Prostate gland (tissue), 2 donors: Measurements from ENCODE around the gene HMGCS2. TPM values are rescaled to one million over a fixed set of nuclear protein-coding genes. Genes with fewer than 3 reads are reported as not detected.

ENCODE experiments used
- DNase-seq: peaks from one replicate; pipeline ENCODE4 v3.0.0-alpha.2; 2019; ENCODE audit warnings: low spot score
- H3K27ac ChIP-seq, 2 donors: fragments of 200-600 bp; sonication (generic); 2 replicates each; pipeline ENCODE4 v1.5.1; 2017 to 2019
- H3K27me3 ChIP-seq: fragments of 200-600 bp; sonication (generic); replicated peaks from 2 replicates; pipeline ENCODE4 v1.5.1; 2019; ENCODE audit not compliant: insufficient read depth
- H3K36me3 ChIP-seq, 2 donors: fragments of 200-600 bp; sonication (generic); 1 replicate in 1 of 2; 2 replicates in 1 of 2; pipeline versions ENCODE4 v1.5.1 to v1.8.1; 2017 to 2019
- H3K4me1 ChIP-seq: fragments of 200-600 bp; sonication (generic); replicated peaks from 2 replicates; pipeline ENCODE4 v1.5.1; 2019
- H3K4me3 ChIP-seq, 2 donors: fragments of 200-600 bp; sonication (generic); 2 replicates each; pipeline ENCODE4 v1.5.1; 2017 to 2019
- H3K9me3 ChIP-seq: fragments of 200-600 bp; sonication (generic); 2 replicates; pipeline ENCODE4 v1.5.1; 2017
- POLR2A ChIP-seq: fragments of 450-650 bp; IDR thresholded peaks from one replicate; pipeline ENCODE4 v1.6.1; 2016; ENCODE audit warnings: antibody characterized with exemption, mild to moderate bottlenecking
- POLR2AphosphoS5 ChIP-seq: sonication (generic); formaldehyde crosslinking; IDR thresholded peaks from one replicate; pipeline ENCODE4 v1.6.1; 2017; ENCODE audit warnings: antibody characterized with exemption
- WGBS: methylation state at CpG from one replicate; pipeline ENCODE4 v1.1.5; 2018; 5-methylcytosine and 5-hydroxymethylcytosine counted together
- intact Hi-C: fragments of 100-400 bp; cut with DNase I; formaldehyde crosslinking; loops from one replicate; pipeline ENCODE4 v1.14.2; 2022
- total RNA-seq, 2 donors: library from RNA; depleted of rRNA; stranded (reverse); fragments of >200 nt; gene quantifications; one replicate each; pipeline ENCODE4 v1.1.0, GENCODE V29; 2016
- TF ChIP-seq, protein P1 (sequence below), 4 experiments: fragments of 200-600 bp in 2 of 4; fragments of 450-650 bp in 2 of 4; sonication (generic) in 2 of 4; IDR thresholded peaks; 1 replicate in 3 of 4; 2 replicates in 1 of 4; pipeline ENCODE4 v1.5.1; 2016 to 2019; ENCODE audit warnings: antibody characterized with exemption in 4 of 4, mild to moderate bottlenecking in 2 of 4, moderate library complexity in 2 of 4

HMGCS2 gene
- total RNA-seq, 2 donors from 2014 or later = 4.6 to 21.5 TPM

DNA sequence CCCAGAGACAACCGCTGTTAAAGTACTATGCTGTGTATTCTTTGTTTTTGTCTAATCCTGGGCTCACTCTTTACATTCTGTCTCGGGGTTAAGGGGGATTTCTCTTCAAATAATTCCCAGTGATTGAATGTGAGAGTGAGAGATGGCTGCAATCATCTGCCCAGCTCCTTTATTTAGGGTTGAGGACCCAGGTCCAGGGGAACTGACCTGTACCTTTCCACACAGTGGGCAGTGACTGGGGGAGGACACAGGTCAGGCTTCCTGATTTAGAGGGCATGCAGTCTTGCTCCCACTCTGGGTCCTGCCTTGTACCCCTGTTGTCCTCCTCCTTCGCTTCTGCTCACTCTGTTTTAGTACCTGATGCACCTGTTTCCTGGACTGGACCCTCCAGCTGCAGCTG, 35.0 kb downstream of the HMGCS2 start:
- H3K4me1 ChIP-seq = no peaks in the 10 kb centered on the region
- intact Hi-C loops = no loop called here
- DNase-seq = no peak
- no peak overlapping the region for H3K4me3 ChIP-seq
- H3K27me3 ChIP-seq = no peaks in the 10 kb centered on the region
- WGBS = 95% methylated on average over 3 of the region's 3 CpGs
- H3K27ac ChIP-seq = no peak overlapping the region
- no peaks in the 10 kb centered on the region for H3K9me3 ChIP-seq
- no peaks in the 10 kb centered on the region for H3K36me3 ChIP-seq
- TF ChIP-seq POLR2AphosphoS5 = no peak
- TF ChIP-seq POLR2A = no peak
- TF ChIP-seq, protein P1, sequence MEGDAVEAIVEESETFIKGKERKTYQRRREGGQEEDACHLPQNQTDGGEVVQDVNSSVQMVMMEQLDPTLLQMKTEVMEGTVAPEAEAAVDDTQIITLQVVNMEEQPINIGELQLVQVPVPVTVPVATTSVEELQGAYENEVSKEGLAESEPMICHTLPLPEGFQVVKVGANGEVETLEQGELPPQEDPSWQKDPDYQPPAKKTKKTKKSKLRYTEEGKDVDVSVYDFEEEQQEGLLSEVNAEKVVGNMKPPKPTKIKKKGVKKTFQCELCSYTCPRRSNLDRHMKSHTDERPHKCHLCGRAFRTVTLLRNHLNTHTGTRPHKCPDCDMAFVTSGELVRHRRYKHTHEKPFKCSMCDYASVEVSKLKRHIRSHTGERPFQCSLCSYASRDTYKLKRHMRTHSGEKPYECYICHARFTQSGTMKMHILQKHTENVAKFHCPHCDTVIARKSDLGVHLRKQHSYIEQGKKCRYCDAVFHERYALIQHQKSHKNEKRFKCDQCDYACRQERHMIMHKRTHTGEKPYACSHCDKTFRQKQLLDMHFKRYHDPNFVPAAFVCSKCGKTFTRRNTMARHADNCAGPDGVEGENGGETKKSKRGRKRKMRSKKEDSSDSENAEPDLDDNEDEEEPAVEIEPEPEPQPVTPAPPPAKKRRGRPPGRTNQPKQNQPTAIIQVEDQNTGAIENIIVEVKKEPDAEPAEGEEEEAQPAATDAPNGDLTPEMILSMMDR (IDR thresholded peaks at IDR 0.05) = no peak

DNA sequence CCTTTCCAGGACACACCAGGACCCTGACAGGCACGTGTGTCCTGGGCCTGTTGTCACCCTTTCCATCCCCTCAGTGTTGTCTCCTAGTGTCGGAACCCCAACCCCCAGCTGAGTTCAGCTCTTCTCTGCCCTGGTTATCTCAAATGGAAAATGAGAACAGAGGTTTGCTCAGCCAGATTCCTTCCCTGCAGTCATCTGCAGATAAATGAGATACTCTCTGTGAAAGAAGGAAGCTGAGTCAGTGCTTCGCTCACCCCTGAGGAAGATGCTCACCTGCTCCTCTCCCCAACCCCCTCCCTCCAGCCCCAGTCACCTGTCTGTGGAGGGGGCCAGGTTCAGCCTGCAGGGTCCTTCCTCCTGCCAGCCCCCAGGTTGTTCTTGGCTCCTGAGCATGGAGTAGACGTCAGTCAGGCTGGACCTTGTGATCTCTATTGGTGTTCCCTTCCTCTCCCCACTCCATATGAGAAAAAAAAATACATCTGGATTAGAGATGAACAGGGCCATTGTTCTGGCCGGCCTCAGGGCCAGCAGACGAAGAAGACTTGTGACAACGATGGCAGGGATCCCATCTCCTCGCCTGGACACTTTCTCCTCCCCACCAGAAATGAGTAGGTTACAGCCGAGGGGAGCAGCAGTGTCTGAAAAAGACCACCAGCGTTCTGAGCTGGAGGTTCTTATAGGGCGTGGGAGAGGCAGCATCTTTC, 36.1 kb downstream of the HMGCS2 start:
- DNase-seq = no peak
- intact Hi-C loops = no loop called here
- H3K9me3 ChIP-seq = no peaks in the 10 kb centered on the region
- H3K4me3 ChIP-seq = no peak overlapping the region
- no peaks in the 10 kb centered on the region for H3K36me3 ChIP-seq
- H3K27me3 ChIP-seq = no peaks in the 10 kb centered on the region
- no peak overlapping the region for H3K27ac ChIP-seq
- no peak for TF ChIP-seq POLR2A
- TF ChIP-seq, protein P1 (IDR thresholded peaks at IDR 0.05) = no peak
- no peak for TF ChIP-seq POLR2AphosphoS5
- H3K4me1 ChIP-seq = no peaks in the 10 kb centered on the region
- WGBS = 74% methylated on average over 11 of the region's 11 CpGs

DNA sequence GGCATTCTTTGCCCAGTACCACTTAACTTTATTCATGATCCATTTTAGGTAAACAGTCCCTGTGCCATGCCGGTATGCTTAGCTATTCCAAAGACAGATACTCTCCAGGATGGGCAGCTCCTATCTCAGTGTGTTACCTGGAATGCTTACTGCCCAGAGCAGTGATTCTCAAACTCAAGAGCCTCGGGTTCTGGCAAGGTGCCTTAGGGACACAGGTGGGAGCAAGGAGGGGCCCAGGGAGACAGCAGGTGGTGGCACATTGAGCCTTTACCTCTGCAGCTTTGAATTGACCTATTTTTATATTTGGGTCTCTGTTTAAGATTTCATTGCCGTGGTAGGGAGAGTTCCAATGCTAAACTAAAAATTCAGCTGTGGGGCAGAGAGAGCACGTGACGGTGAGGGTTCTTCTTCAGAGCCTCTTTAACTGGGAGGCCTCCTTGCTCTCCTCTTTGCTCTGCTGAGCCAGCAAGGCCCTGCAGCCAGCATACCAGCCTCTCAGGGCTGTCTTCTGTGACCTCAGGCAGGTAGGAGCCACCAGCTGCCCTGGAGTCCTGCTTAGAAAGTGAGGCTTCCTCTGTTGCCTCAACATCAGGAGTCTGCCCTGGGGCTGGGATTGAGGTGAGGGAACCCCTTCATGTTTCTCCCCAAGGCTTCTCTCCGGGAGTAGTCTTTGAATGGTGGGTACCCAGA, 36.8 kb downstream of the HMGCS2 start:
- no peak for TF ChIP-seq POLR2AphosphoS5
- TF ChIP-seq, protein P1 (IDR thresholded peaks at IDR 0.05) = no peak
- TF ChIP-seq POLR2A = no peak
- no peaks in the 10 kb centered on the region for H3K36me3 ChIP-seq
- no peak for DNase-seq
- 84% methylated on average over 6 of the region's 6 CpGs for WGBS
- no peak overlapping the region for H3K4me3 ChIP-seq
- H3K9me3 ChIP-seq = no peaks in the 10 kb centered on the region
- no peak overlapping the region for H3K27ac ChIP-seq
- intact Hi-C loops = no loop called here
- H3K27me3 ChIP-seq = no peaks in the 10 kb centered on the region
- H3K4me1 ChIP-seq = no peaks in the 10 kb centered on the region

DNA sequence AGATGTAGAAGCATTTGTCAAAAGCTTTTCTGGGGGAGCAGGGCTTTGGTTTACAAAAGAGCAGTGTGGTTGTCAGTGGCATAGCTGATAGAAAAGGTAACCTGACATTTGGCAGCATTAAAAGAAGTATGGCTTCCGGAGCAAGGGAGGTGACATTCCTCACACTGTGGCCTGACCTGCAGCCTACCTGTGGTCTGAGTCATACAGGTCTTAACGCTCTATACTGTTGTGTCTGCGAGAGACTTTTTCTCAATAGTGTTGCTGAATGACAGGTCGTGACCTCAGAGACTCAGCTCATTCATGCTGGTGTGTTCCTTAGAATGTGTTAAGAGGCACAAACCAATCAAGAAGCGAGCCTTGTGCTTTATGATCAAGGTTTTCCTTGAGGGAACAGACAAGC, 37.6 kb downstream of the HMGCS2 start:
- WGBS = 85% methylated on average over 5 of the region's 5 CpGs
- TF ChIP-seq, protein P1 (IDR thresholded peaks at IDR 0.05) = no peak
- TF ChIP-seq POLR2A (no peak), POLR2AphosphoS5 (no peak)
- no peak for DNase-seq
- Histone ChIP-seq H3K27me3 (no peaks in the 10 kb centered on the region), H3K9me3 (no peaks in the 10 kb centered on the region), H3K36me3 (no peaks in the 10 kb centered on the region), H3K4me1 (no peaks in the 10 kb centered on the region), H3K27ac (no peak overlapping the region), H3K4me3 (no peak overlapping the region)
- intact Hi-C loops = no loop called here

DNA sequence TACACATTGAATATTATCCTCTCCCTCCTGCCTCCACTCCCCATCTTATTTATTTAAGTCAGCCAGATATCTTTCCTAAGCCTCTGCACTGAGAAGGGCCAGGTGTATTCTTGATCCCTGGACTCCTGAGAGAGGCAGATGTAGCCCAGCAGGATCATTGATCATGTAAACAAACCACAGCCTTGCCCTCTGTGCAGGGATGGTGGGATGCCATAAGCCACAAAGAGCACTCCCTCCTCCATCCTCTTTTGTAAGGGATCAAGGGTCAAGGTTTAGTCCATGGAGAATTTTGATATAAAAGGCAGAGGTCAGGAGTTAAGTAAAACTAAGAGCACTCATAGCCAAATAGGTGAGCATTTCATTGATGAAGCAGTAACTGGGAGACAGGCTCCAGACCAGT, 39.7 kb downstream of the HMGCS2 start:
- intact Hi-C loops = no loop called here
- DNase-seq = no peak
- Histone ChIP-seq H3K27ac (no peak overlapping the region), H3K36me3 (no peaks in the 10 kb centered on the region), H3K9me3 (no peaks in the 10 kb centered on the region), H3K4me1 (no peaks in the 10 kb centered on the region), H3K4me3 (no peak overlapping the region), H3K27me3 (no peaks in the 10 kb centered on the region)
- TF ChIP-seq, protein P1 (IDR thresholded peaks at IDR 0.05) = no peak
